ENCODE measurements around the gene ANKRD53.

ANKRD53 gene

GRCh38 chr2:70985956-70986355 lies 7.5 kb downstream of the ANKRD53 start:
- ATAC-seq, result no peak
- TF ChIP-seq, protein P1, sequence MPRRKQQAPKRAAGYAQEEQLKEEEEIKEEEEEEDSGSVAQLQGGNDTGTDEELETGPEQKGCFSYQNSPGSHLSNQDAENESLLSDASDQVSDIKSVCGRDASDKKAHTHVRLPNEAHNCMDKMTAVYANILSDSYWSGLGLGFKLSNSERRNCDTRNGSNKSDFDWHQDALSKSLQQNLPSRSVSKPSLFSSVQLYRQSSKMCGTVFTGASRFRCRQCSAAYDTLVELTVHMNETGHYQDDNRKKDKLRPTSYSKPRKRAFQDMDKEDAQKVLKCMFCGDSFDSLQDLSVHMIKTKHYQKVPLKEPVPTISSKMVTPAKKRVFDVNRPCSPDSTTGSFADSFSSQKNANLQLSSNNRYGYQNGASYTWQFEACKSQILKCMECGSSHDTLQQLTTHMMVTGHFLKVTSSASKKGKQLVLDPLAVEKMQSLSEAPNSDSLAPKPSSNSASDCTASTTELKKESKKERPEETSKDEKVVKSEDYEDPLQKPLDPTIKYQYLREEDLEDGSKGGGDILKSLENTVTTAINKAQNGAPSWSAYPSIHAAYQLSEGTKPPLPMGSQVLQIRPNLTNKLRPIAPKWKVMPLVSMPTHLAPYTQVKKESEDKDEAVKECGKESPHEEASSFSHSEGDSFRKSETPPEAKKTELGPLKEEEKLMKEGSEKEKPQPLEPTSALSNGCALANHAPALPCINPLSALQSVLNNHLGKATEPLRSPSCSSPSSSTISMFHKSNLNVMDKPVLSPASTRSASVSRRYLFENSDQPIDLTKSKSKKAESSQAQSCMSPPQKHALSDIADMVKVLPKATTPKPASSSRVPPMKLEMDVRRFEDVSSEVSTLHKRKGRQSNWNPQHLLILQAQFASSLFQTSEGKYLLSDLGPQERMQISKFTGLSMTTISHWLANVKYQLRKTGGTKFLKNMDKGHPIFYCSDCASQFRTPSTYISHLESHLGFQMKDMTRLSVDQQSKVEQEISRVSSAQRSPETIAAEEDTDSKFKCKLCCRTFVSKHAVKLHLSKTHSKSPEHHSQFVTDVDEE (CRISPR knock-in tag; IDR thresholded peaks at IDR 0.05), result no peak
- no peak for TF ChIP-seq ISL1 (CRISPR knock-in tag; IDR thresholded peaks at IDR 0.05)

GRCh38 chr2:70986499-70987189 lies 8.2 kb downstream of the ANKRD53 start:
- ATAC-seq, result no peak
- TF ChIP-seq, protein P1 (CRISPR knock-in tag; IDR thresholded peaks at IDR 0.05), result no peak
- no peak for TF ChIP-seq OSR1 (CRISPR knock-in tag; IDR thresholded peaks at IDR 0.05)
- no peak for TF ChIP-seq CSDC2 (CRISPR knock-in tag; IDR thresholded peaks at IDR 0.05)
- no peak for TF ChIP-seq TOX (CRISPR knock-in tag; IDR thresholded peaks at IDR 0.05; ENCODE audit: borderline replicate concordance)
- no peak for TF ChIP-seq ZFP3 (CRISPR knock-in tag; IDR thresholded peaks at IDR 0.05)
- no peak for TF ChIP-seq PPARA (CRISPR knock-in tag; IDR thresholded peaks at IDR 0.05; ENCODE audit: borderline replicate concordance)
- no peak for TF ChIP-seq ZFP30 (CRISPR knock-in tag; IDR thresholded peaks at IDR 0.05)
- TF ChIP-seq SNAI2 (CRISPR knock-in tag; IDR thresholded peaks at IDR 0.05), result no peak
- TF ChIP-seq RARB (CRISPR knock-in tag; IDR thresholded peaks at IDR 0.05), result no peak
- TF ChIP-seq ISL1 (CRISPR knock-in tag; IDR thresholded peaks at IDR 0.05), result no peak
- no peak for TF ChIP-seq BACH2 (CRISPR knock-in tag; IDR thresholded peaks at IDR 0.05; ENCODE audit: borderline replicate concordance)
- no peak for TF ChIP-seq ZNF70 (CRISPR knock-in tag; IDR thresholded peaks at IDR 0.05)
- TF ChIP-seq ZC3H10 (CRISPR knock-in tag; IDR thresholded peaks at IDR 0.05), result no peak
- no peak for TF ChIP-seq TCF4 (CRISPR knock-in tag; IDR thresholded peaks at IDR 0.05; ENCODE audit: borderline replicate concordance)
- no peak for TF ChIP-seq GLIS3 (CRISPR knock-in tag; IDR thresholded peaks at IDR 0.05)
- no peak for TF ChIP-seq ZNF8 (CRISPR knock-in tag; IDR thresholded peaks at IDR 0.05)
- TF ChIP-seq ESRRG (CRISPR knock-in tag; IDR thresholded peaks at IDR 0.05), result no peak

DNA sequence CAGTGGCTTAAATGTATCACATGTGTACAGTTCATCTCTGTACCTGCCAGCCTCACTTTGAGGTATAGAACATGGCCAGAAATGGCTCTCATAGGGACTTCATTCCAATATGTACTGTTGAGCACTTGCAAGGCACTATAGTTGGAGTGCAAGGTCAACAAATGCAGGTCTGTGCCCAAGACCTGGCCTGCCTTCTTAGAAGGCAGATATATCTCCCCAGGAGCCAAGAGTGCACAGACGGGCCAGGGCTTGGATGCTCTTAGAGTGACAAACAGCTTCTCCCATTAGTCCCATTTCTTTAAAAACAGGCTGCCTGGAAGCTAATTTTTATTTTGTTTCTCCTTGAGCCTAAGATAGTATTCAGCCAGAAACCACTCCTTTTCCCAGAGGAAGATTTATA lies 9.0 kb downstream of the ANKRD53 start:
- TF ChIP-seq ZNF70 (CRISPR knock-in tag; IDR thresholded peaks at IDR 0.05) (no peak), POU6F1 (CRISPR knock-in tag; IDR thresholded peaks at IDR 0.05; ENCODE audit: borderline replicate concordance, low read depth) (no peak), ZFP30 (CRISPR knock-in tag; IDR thresholded peaks at IDR 0.05) (no peak), PPARA (CRISPR knock-in tag; IDR thresholded peaks at IDR 0.05; ENCODE audit: borderline replicate concordance) (no peak), ISL1 (CRISPR knock-in tag; IDR thresholded peaks at IDR 0.05) (no peak), TCF4 (CRISPR knock-in tag; IDR thresholded peaks at IDR 0.05; ENCODE audit: borderline replicate concordance) (no peak), ZNF8 (CRISPR knock-in tag; IDR thresholded peaks at IDR 0.05) (no peak), ESRRG (CRISPR knock-in tag; IDR thresholded peaks at IDR 0.05) (no peak), BACH2 (CRISPR knock-in tag; IDR thresholded peaks at IDR 0.05; ENCODE audit: borderline replicate concordance) (no peak), OSR1 (CRISPR knock-in tag; IDR thresholded peaks at IDR 0.05) (no peak), ZNF565 (CRISPR knock-in tag; conservative IDR thresholded peaks at IDR 0.05; ENCODE audit: low read depth) (no peak), GLIS3 (CRISPR knock-in tag; IDR thresholded peaks at IDR 0.05) (no peak), CSDC2 (CRISPR knock-in tag; IDR thresholded peaks at IDR 0.05) (no peak), SNAI2 (CRISPR knock-in tag; IDR thresholded peaks at IDR 0.05) (no peak)
- TF ChIP-seq, protein P2, sequence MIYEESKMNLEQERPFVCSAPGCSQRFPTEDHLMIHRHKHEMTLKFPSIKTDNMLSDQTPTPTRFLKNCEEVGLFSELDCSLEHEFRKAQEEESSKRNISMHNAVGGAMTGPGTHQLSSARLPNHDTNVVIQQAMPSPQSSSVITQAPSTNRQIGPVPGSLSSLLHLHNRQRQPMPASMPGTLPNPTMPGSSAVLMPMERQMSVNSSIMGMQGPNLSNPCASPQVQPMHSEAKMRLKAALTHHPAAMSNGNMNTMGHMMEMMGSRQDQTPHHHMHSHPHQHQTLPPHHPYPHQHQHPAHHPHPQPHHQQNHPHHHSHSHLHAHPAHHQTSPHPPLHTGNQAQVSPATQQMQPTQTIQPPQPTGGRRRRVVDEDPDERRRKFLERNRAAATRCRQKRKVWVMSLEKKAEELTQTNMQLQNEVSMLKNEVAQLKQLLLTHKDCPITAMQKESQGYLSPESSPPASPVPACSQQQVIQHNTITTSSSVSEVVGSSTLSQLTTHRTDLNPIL (CRISPR knock-in tag; IDR thresholded peaks at IDR 0.05; ENCODE audit: low read depth), result no peak
- TF ChIP-seq, protein P3, sequence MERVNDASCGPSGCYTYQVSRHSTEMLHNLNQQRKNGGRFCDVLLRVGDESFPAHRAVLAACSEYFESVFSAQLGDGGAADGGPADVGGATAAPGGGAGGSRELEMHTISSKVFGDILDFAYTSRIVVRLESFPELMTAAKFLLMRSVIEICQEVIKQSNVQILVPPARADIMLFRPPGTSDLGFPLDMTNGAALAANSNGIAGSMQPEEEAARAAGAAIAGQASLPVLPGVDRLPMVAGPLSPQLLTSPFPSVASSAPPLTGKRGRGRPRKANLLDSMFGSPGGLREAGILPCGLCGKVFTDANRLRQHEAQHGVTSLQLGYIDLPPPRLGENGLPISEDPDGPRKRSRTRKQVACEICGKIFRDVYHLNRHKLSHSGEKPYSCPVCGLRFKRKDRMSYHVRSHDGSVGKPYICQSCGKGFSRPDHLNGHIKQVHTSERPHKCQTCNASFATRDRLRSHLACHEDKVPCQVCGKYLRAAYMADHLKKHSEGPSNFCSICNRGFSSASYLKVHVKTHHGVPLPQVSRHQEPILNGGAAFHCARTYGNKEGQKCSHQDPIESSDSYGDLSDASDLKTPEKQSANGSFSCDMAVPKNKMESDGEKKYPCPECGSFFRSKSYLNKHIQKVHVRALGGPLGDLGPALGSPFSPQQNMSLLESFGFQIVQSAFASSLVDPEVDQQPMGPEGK (CRISPR knock-in tag; IDR thresholded peaks at IDR 0.05; ENCODE audit: borderline replicate concordance), result no peak
- no peak for ATAC-seq
